Peyer's patch (tissue), 4 donors: Measurements from ENCODE around the gene NOVA2. TPM values are rescaled to one million over a fixed set of nuclear protein-coding genes. Genes with fewer than 3 reads are reported as not detected.
"Not testable (repeated sequence)": the region's sequence is repeated elsewhere in the genome, so short reads cannot be mapped to it uniquely, and the experiment has no call there.

Source experiments
- DNase-seq, 3 donors: peaks; one replicate each; pipeline ENCODE4 v3.0.0-alpha.2; 2017 to 2019
- H3K27ac ChIP-seq, 4 donors: fragments of 200-600 bp; sonication (generic); one replicate each; pipeline ENCODE4 v1.5.1; 2016 to 2019
- H3K27me3 ChIP-seq, 2 donors: fragments of 200-600 bp; sonication (generic); one replicate each; pipeline ENCODE4 v1.5.1; 2019
- H3K36me3 ChIP-seq, 3 donors: fragments of 200-600 bp; sonication (generic); one replicate each; pipeline ENCODE4 v1.5.1; 2016 to 2019
- H3K4me1 ChIP-seq, 4 donors: fragments of 200-600 bp; sonication (generic); one replicate each; pipeline ENCODE4 v1.5.1; 2016 to 2019
- H3K4me3 ChIP-seq, 4 donors: fragments of 200-600 bp; sonication (generic); 1 replicate in 3 of 4; 2 replicates in 1 of 4; pipeline ENCODE4 v1.5.1; 2016 to 2019; ENCODE audit warnings: mild to moderate bottlenecking in 1 of 4
- H3K9me3 ChIP-seq, 4 donors: fragments of 200-600 bp; sonication (generic); one replicate each; pipeline ENCODE4 v1.5.1; 2016 to 2019; ENCODE audit warnings: mild to moderate bottlenecking in 1 of 4
- POLR2A ChIP-seq, 2 donors: fragments of 450-650 bp; IDR thresholded peaks; one replicate each; pipeline ENCODE4 v1.5.1; 2017; ENCODE audit warnings: antibody characterized with exemption in 2 of 2, mild to moderate bottlenecking in 2 of 2, moderate library complexity in 2 of 2
- total RNA-seq, 4 donors: library from RNA; depleted of rRNA; stranded (reverse); fragments of >200 nt; gene quantifications; one replicate each; pipeline ENCODE4 v1.1.0, GENCODE V29; 2016
- TF ChIP-seq, protein P1 (sequence below), 6 experiments: fragments of 450-650 bp in 4 of 6; fragments of 200-600 bp in 2 of 6; sonication (generic) in 1 of 6; IDR thresholded peaks; one replicate each; pipeline ENCODE4 v1.5.1; 2017 to 2019; ENCODE audit warnings: antibody characterized with exemption in 6 of 6, mild to moderate bottlenecking in 3 of 6, moderate library complexity in 1 of 6

NOVA2 gene
- total RNA-seq, 4 donors from 2014 or later = 0.53 to 4.1 (median 1.5) TPM

DNA sequence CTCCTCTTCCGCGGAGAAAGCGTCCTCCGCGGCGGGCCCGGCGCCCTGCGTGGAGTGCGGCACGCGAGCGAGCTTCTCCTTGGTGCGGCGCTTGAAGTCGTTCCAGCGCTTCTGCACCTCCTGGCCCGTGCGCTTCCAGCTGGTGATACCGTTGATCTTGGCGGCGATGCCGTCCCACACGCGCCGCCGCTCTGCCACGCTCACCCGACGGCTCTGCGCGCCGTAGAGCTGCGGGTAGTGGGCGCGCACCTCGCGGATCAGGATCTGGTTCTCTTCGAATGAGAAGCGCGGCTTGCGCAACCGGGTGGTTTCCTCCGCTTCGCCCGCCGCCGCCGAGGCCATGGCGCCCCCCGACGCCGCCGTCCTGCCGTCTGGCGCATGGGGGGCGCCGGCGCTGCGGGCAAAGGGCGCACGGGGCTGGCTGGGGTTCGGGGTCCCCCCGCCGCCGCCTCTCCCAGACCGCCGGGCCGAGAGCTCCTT lies 72.2 kb downstream of the NOVA2 start:
- Histone ChIP-seq H3K27ac (peak overlapping the region in 2 of 4 donors; percentile 82 to 84), H3K27me3 (no peaks in the 10 kb centered on the region), H3K9me3 (no peaks in the 10 kb centered on the region), H3K36me3 (peaks cover 0 to 18% (median 0%) of the 10 kb centered on the region in 3 donors), H3K4me1 (peaks cover 0 to 17% (median 8%) of the 10 kb centered on the region in 4 donors), H3K4me3 (peak overlapping the region; percentile 51 to 79 (median 66))
- peak in 1 of 3 donors; percentile 64 for DNase-seq
- TF ChIP-seq POLR2A (IDR thresholded peaks at IDR 0.05) = no peak
- TF ChIP-seq, protein P1, sequence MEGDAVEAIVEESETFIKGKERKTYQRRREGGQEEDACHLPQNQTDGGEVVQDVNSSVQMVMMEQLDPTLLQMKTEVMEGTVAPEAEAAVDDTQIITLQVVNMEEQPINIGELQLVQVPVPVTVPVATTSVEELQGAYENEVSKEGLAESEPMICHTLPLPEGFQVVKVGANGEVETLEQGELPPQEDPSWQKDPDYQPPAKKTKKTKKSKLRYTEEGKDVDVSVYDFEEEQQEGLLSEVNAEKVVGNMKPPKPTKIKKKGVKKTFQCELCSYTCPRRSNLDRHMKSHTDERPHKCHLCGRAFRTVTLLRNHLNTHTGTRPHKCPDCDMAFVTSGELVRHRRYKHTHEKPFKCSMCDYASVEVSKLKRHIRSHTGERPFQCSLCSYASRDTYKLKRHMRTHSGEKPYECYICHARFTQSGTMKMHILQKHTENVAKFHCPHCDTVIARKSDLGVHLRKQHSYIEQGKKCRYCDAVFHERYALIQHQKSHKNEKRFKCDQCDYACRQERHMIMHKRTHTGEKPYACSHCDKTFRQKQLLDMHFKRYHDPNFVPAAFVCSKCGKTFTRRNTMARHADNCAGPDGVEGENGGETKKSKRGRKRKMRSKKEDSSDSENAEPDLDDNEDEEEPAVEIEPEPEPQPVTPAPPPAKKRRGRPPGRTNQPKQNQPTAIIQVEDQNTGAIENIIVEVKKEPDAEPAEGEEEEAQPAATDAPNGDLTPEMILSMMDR (IDR thresholded peaks at IDR 0.05) = no peak

DNA sequence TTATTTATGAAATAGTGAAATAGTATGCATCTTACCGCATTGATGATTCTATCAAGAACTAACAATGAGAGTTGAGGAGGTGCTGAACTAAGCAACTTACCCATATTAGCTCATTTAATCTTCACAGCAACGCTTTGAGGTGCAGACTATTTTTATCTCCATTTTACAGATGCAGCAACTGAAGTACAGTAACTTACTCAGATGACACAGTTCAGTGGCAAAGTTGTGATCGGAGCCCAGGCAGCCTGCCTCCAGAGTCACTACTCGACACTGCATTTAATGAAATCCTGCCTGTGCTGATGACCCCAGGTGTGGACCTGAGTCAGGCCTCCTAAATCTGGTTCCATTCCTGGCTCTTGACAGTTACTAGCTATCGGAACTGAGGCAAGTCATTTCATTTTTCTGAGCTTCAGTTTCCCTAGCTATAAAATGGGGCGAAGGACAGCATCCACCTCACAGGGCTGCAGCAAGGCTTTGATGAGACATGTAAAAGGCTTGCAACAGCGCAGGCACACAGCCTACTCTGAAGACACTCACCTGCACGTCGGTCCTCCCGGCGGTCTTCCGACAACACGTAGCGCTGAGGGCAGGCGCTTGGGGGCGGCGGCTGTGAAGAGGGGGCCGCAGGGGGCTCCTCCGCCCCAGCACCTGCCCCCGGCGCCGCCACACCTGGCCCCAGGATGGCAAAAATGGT lies 72.8 kb downstream of the NOVA2 start:
- Histone ChIP-seq H3K4me1 (peaks cover 0 to 17% (median 8%) of the 10 kb centered on the region in 4 donors), H3K36me3 (peaks cover 0 to 19% (median 0%) of the 10 kb centered on the region in 3 donors), H3K9me3 (no peaks in the 10 kb centered on the region), H3K27me3 (no peaks in the 10 kb centered on the region), H3K27ac (peak overlapping the region in 2 of 4 donors; percentile 82 to 84), H3K4me3 (peak overlapping the region; percentile 51 to 79 (median 66))
- TF ChIP-seq, protein P1 (IDR thresholded peaks at IDR 0.05) = no peak
- TF ChIP-seq POLR2A (IDR thresholded peaks at IDR 0.05) = no peak
- no peak for DNase-seq

DNA sequence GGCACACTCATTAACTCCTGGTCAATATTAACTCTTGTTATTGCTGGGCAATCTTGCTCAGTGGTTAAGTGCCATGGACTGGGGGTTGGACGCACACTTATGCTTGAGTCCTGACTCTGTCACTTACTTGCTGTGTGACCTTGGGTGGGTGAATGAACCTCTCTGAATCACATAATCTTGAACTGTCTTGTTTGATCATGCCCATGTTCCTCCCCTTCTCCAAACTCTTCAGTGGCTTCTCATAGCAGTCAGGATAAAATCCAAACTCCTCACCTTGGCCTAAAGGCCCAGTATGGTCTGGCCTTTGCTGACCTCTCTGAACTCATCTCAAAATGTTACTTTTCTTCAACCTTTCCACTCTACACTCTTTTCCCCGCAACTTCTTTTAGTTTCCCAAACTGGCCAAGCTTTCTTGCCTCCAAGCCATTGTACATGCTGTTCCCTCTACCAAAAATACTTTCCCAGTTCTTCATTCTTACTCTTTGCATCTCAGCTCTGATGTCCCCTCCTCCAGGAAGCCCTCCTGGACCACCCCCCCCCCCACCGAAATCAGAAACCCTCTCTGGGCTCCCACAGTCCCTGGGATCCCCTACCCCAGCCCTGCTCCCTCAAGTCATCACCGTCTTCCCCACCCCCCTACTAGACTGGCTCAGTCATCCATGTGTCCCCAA lies 73.6 kb downstream of the NOVA2 start:
- Histone ChIP-seq H3K9me3 (no peaks in the 10 kb centered on the region), H3K4me1 (peaks cover 0 to 17% (median 8%) of the 10 kb centered on the region in 4 donors), H3K36me3 (peaks cover 0 to 24% (median 0%) of the 10 kb centered on the region in 3 donors), H3K4me3 (no peak overlapping the region), H3K27me3 (no peaks in the 10 kb centered on the region), H3K27ac (no peak overlapping the region)
- TF ChIP-seq POLR2A (IDR thresholded peaks at IDR 0.05) = no peak
- TF ChIP-seq, protein P1 (IDR thresholded peaks at IDR 0.05) = no peak
- DNase-seq = no peak

DNA sequence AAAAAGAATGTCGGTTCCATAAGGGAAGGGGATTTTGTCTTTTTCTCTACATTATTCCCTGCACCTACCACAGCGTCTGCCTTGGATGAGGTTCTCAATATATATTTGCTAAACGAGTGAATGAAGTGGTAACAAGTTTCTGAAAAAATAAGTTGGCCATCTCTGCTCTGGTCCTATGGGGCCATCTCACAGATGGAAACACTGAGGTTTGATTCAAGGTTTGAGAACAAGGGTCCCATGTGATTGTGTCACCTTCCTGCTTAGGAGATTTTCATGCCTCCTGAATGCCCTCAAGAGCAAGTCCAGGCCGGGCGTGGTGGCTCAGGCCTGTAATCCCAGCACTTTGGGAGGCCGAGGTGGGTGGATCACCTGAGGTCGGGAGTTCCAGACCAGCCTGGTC lies 74.4 kb downstream of the NOVA2 start:
- H3K27ac ChIP-seq = no peak overlapping the region
- DNase-seq = no peak
- no peaks in the 10 kb centered on the region for H3K9me3 ChIP-seq
- no peak overlapping the region for H3K4me3 ChIP-seq
- no peaks in the 10 kb centered on the region for H3K27me3 ChIP-seq
- peaks cover 0 to 17% (median 8%) of the 10 kb centered on the region in 4 donors for H3K4me1 ChIP-seq
- no peak for TF ChIP-seq POLR2A (IDR thresholded peaks at IDR 0.05)
- TF ChIP-seq, protein P1 (IDR thresholded peaks at IDR 0.05) = no peak
- H3K36me3 ChIP-seq = peaks cover 0 to 24% (median 0%) of the 10 kb centered on the region in 3 donors

DNA sequence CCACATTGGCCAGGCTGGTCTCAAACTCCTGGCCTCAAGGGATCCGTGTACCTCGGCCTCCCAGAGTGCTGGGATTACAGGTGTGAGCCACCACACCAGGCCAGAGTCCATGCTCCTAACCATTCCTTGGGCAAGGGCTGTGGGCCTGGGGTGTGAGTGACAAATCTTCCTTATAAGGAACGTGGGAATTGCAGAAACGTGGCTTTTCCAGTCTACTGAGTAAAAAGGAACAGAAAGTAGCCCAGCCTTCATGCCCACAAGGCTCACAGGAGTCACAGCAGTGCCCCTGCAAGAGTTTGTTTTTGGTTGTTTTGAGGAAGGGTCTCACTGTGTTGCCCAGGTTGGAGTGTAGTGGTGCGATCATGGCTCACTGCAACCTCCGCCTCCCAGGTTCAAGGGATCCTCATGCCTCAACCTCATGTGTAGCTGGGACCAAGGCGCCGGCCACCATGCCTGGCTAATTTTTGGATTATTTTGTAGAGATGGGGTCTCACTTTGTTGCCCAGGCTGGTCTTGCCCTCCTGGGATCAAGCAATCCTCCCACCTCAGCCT lies 76.3 kb downstream of the NOVA2 start:
- no peak overlapping the region for H3K27ac ChIP-seq
- H3K4me1 ChIP-seq = peaks cover 0 to 12% (median 5%) of the 10 kb centered on the region in 4 donors
- H3K36me3 ChIP-seq = peaks cover 0 to 24% (median 0%) of the 10 kb centered on the region in 3 donors
- H3K27me3 ChIP-seq = no peaks in the 10 kb centered on the region
- no peak for DNase-seq
- H3K4me3 ChIP-seq = no peak overlapping the region
- TF ChIP-seq, protein P1 (IDR thresholded peaks at IDR 0.05) = no peak
- no peak for TF ChIP-seq POLR2A (IDR thresholded peaks at IDR 0.05)
- no peaks in the 10 kb centered on the region for H3K9me3 ChIP-seq

DNA sequence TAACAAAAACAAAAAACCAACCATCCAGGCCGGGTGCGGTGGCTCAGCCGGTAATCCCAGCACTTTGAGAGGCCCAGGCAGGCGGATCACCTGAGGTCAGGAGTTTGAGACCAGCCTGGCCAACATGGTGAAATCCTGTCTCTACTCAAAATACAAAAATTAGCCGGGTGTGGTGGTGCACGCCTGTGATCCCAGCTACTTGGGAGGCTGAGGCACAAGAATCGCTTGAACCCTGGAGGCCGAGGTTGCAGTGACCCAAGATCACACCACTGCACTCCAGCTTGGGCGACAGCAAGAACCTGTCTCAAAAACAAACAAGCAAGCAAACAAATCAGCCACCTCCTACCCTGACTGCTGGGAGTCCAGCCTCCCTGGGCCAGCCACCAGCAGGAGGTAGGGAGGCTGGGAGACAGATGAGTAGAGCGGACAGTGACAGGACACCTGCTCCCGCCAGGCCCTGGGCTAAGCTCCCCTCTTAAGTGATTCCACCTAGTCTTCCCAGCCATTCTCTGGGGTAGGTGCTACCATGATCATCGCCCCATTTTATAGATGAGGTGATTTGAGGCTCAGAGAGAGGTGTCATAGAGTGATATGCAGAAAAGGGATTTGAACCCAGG lies 77.6 kb downstream of the NOVA2 start:
- not testable (repeated sequence) for H3K4me1 ChIP-seq, H3K9me3 ChIP-seq, H3K27ac ChIP-seq, H3K4me3 ChIP-seq, DNase-seq, H3K27me3 ChIP-seq
- peaks cover 0 to 24% (median 0%) of the 10 kb centered on the region in 3 donors for H3K36me3 ChIP-seq
